ENCODE results near the gene PRPH2. TPM values are rescaled to one million over a fixed set of nuclear protein-coding genes. Genes with fewer than 3 reads are reported as not detected.
A peak's percentile ranks its signal among the peaks of the same experiment; 100 is the strongest.

The PRPH2 gene, protein sequence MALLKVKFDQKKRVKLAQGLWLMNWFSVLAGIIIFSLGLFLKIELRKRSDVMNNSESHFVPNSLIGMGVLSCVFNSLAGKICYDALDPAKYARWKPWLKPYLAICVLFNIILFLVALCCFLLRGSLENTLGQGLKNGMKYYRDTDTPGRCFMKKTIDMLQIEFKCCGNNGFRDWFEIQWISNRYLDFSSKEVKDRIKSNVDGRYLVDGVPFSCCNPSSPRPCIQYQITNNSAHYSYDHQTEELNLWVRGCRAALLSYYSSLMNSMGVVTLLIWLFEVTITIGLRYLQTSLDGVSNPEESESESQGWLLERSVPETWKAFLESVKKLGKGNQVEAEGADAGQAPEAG
- 1.7 TPM for total RNA-seq

GRCh38 chr6:42722497-42722896 is at the start of gene PRPH2:
PRPH2 (minus strand) TSS chr6:42722597; CDS start chr6:42722334, 263 bp downstream.
- no peak for DNase-seq (ENCODE audit: low spot score)

GRCh38 chr6:42771741-42772100 is 49.3 kb upstream of the PRPH2 start:
- no peak for DNase-seq (ENCODE audit: low spot score)

DNA sequence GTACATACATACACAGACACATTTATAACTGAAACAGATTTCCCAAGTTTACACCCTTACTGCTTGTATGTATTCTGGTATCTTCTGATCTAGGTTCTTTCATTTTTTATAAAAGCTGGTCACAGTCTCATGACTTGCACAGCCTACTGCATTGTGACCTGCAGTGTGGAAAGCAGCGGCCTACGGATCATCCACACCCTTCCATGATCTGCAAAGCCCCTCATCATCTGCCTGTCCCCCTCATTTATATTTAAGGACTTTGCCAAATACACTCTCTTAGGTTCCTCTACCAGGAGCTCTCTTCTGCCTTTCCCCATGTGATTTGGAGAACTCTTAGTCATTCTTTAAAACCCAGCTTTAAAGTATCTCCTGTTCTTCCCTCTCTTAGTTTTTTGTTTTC is 47.4 kb upstream of the PRPH2 start:
- no peak for DNase-seq (ENCODE audit: low spot score)

DNA sequence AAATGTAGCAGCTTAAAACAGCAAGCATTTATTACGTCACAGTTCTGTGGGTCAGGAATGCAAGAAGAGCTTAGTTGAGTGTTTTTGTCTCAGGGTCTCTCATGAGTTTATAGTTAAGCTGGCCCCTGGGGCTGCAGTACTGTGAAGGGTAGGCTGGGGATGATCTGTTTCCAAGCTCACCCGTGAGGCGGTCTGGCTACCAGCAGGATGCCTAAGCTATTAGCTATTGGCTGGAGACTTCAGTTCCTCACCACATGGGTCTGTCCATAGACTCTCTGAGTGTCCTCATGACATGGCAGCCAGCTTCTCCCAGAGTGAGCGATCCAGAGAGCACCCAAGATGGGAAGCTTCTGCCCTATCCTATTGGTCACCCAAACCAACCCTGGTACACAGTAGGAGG is 46.7 kb upstream of the PRPH2 start:
- no peak for DNase-seq (ENCODE audit: low spot score)

GRCh38 chr6:42766163-42766670 is 43.8 kb upstream of the PRPH2 start:
- no peak for DNase-seq (ENCODE audit: low spot score)

- no peak for DNase-seq (ENCODE audit: low spot score)
Measured at GRCh38 chr6:42764911-42765648, 42.7 kb upstream of the PRPH2 start.

GRCh38 chr6:42762950-42763349 is 40.6 kb upstream of the PRPH2 start:
- no peak for DNase-seq (ENCODE audit: low spot score)

DNA sequence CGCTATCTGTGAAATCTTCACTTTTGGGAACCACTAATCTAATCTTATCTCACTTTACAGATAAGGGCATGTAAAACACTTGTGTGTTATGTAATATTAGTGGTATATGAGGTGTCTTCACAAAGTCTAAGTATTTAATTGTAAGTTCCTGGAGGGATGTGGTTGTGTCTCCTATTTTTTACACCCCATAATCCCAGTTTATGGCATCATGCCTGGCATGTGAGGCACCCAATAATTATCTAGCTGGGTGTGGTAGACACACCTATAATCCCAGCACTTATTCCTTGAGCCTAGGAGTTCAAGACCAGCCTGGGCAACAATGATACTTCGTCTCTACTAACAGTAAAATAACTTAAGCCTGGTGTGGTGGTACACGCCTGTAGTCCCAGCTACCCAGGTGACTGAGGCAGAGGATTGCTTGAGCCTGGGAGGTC is 40.0 kb upstream of the PRPH2 start:
- no peak for DNase-seq (ENCODE audit: low spot score)

DNA sequence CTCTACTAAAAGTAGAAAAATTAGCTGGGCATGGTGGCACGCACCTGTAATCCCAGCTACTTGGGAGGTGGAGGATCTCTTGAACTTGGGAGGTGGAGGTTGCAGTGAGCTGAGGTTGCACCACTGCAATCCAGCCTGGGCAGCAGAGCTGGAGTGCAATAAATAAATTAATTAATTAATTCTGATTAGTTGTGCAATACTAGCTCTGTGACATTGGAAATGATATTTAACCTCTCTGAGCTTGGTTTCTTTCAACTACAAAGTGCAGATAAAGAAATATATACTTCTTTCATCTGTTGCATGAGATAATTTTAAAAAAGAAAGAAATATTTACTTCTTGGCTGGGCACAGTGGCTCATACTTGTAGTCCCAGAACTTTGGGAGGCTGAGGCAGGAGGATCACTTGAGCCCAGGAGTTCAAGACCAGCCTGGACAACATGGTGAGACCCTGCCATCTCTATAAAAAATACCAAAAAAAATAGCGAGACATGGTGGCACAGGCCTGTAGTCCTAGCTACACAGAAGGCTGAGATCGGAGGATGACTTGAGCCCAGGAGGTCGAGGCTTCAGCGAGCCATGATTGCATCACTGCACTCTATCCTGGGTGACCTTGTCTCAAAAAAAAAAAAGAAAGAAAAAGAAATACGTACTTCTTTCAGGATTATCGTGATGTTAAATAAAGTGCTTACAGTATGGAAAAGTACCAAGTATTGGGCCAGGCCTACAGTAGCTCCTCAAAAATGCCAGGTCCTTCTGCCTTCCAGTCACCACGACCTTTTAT is 39.1 kb upstream of the PRPH2 start:
- no peak for DNase-seq (ENCODE audit: low spot score)

GRCh38 chr6:42758756-42759430 is 36.5 kb upstream of the PRPH2 start:
- no peak for DNase-seq (ENCODE audit: low spot score)

GRCh38 chr6:42756722-42757121 is 34.3 kb upstream of the PRPH2 start:
- DNase-seq (ENCODE audit: low spot score) = no peak

GRCh38 chr6:42754759-42755158 is 32.4 kb upstream of the PRPH2 start:
- DNase-seq (ENCODE audit: low spot score) = no peak

- DNase-seq (ENCODE audit: low spot score) = no peak
Measured at GRCh38 chr6:42751055-42751454, 28.7 kb upstream of the PRPH2 start.

DNA sequence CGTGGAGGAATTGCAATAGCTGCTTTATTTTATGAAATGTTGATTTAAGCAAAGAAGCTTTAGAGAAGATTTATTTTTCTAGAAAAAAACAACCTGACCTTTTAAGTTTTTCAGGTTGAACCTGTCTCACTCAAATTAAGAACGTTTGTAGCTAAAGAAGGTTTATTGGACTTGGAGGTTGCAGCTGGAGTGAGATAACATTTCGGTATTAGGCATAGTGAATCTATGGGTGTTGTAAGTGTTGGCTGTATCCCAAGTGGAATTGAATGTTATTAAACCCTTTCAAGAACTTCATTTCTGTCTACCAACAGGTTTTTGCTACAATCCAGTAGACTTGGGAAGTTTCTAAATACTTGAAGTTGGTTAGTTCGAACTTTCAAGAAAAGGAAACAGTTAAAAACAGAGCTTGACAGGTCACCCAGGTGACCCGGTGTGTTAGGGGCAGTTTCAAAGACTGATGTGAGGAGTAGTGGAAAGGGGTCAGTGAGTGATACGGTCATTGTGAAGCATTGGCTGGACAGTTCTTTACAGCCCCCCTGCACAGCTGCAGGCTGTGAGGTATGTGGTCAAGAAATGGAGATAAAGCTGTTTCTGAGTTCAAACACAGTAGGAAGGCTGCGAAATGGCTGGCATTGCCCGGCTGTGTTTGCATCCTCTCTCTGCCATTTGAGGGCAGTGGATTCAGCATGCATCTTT is 26.0 kb upstream of the PRPH2 start:
- no peak for DNase-seq (ENCODE audit: low spot score)

- DNase-seq (ENCODE audit: low spot score) = peak; percentile 72
Measured at GRCh38 chr6:42746463-42747391, 24.3 kb upstream of the PRPH2 start.

DNA sequence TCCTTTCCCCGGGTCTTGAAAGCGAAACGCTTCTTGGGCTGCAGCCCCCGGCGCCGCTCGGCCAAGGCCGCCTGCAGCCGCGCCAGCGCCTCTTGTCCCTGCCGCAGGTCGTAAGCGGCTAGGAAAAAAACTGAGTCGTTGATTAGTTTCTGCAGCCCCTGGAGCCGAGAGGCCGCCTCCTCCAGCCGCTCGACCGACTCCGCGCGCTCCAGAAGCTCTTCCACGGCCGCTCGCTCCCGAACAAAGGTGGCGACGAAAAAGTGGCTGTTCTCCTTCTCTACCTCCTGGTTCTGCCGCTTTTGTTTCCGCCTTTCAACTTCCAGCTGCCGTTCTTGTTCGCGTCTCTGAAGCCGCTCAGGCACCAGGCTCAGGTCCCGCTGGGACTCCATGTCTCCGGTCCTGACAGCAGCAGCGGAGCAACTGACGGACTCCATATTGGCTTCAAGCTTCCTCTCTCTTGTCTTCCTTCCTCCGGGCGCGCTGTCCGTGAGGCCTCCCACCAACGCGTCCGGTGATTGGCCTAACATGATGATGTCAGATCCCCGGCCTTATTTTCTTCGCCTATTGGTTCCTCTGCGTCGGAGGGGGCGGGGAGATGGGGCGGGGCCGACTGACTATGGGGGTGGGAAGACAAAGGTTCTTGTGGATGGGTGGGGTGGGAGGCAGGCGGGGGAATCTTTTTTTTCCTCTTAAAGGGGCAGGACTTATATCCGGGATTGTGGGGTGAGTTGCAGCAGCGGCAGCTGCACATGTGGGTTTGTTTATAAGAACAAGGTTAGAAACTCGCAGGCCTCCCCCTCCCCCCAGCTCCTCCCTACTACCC is 23.5 kb upstream of the PRPH2 start, which contains the start of gene TBCC:
Gene TBCC, minus strand, starts transcription at position 464 of the 823 bp plus-strand sequence. Its CDS starts 30 bp downstream, at position 434.
- peak; percentile 97 for DNase-seq (ENCODE audit: low spot score)

DNA sequence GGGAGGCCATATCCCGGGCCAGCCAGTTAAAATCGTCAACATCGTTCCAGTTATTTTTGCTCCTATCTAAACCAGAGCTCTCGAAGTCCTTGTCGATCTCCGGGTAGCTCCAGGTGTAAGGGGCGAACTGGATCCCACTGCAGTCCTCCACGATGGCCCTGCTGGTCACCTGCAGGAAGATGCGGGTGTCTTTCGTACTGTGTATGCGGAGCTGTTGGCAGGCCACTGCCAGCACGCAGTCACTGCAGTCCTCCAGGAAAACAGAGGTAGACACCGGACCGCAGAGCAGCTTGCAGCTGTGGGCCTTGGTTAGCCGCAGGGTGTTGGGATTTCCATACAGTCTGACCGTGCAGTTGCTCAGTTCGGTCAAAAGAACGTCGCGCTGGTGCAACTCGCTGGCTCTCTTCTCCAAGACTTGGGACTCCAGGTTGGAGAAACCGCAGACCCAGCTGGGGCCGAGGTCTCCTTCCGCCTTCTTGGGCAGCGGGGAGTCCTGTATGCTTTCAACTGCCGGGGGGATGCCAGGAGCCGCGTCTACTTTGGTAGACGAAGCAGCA is 22.8 kb upstream of the PRPH2 start:
- no peak for DNase-seq (ENCODE audit: low spot score)

DNA sequence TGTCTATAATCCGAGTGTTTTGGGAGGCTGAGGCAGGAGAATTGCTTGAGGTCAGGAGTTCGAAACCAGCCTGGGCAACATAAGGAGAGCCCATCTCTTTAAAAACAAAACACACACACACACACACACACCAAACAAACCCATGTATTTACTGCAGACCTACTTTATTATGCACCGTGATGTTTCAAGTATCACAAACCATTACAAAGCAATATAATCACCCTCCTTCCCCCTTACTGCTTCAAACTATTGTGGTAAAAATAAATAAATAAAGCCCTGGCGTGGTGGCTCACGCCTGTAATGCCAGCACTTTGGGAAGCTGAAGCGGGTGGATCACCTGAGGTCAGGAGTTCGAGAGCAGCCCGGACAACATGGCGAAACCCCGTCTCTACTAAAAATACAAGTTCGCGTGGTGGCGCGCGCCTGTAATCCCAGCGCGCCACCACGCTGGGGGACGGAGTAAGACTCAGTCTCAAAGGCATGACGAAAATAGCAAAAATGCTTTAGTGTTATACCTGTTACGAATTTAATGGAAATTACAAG is 22.0 kb upstream of the PRPH2 start:
- DNase-seq (ENCODE audit: low spot score) = no peak
